Muscle of leg (tissue), 11 donors: Measurements from ENCODE around the gene PRKN. TPM values are rescaled to one million over a fixed set of nuclear protein-coding genes. Genes with fewer than 3 reads are reported as not detected.

Experiments
- DNase-seq: peaks from one replicate; pipeline ENCODE4 v3.0.0; 2013
- H3K27ac ChIP-seq: one replicate; pipeline ENCODE4 v1.5.1; 2013; ENCODE audit warnings: mild to moderate bottlenecking, low read length, control low read depth
- H3K27me3 ChIP-seq: one replicate; pipeline ENCODE4 v1.6.1; 2013; ENCODE audit warnings: low read length; ENCODE audit not compliant: control insufficient read depth, insufficient read depth
- H3K36me3 ChIP-seq: one replicate; pipeline ENCODE4 v1.6.1; 2013; ENCODE audit warnings: low read length; ENCODE audit not compliant: control insufficient read depth, insufficient read depth
- H3K4me1 ChIP-seq: one replicate; pipeline ENCODE4 v1.6.1; 2013; ENCODE audit warnings: low read length; ENCODE audit not compliant: control insufficient read depth, insufficient read depth
- H3K4me3 ChIP-seq: one replicate; pipeline ENCODE4 v1.5.1; 2013; ENCODE audit warnings: low read length, control low read depth
- H3K9me3 ChIP-seq: replicated peaks from 2 replicates; pipeline ENCODE4 v1.6.1; 2013; ENCODE audit warnings: low read depth, low read length; ENCODE audit not compliant: control insufficient read depth
- WGBS: methylation state at CpG from one replicate; pipeline ENCODE4 v1.1.5; 2013; ENCODE audit warnings: missing lambda C conversion rate; ENCODE audit not compliant: insufficient coverage; 5-methylcytosine and 5-hydroxymethylcytosine counted together
- polyA plus RNA-seq, 8 donors: library from polyadenylated mRNA; unstranded; fragments of 120-200 nt; gene quantifications; one replicate each; pipeline versions ENCODE4 v1.2.1 to v1.2.3, GENCODE V29; 2013; ENCODE audit warnings: inconsistent platforms in 1 of 8, low replicate concordance in 1 of 8; ENCODE audit not compliant: insufficient read length in 8 of 8, insufficient read depth in 1 of 8
- total RNA-seq: library from RNA; stranded (reverse); fragments of 120-200 nt; gene quantifications from one replicate; pipeline ENCODE4 v1.2.4, GENCODE V29; 2013

PRKN gene
- total and polyA plus RNA-seq, 9 donors = 2.5 to 4.7 (median 3.9) TPM

GRCh38 chr6:162448294-162448693 lies 279.3 kb downstream of the PRKN start:
- Histone ChIP-seq H3K4me3 (no peak overlapping the region), H3K27ac (no peak overlapping the region), H3K9me3 (no peaks in the 10 kb centered on the region), H3K36me3 (no peaks in the 10 kb centered on the region), H3K4me1 (no peaks in the 10 kb centered on the region), H3K27me3 (no peaks in the 10 kb centered on the region)
- DNase-seq = no peak
- 87% methylated on average over 3 of the region's 3 CpGs for WGBS

DNA sequence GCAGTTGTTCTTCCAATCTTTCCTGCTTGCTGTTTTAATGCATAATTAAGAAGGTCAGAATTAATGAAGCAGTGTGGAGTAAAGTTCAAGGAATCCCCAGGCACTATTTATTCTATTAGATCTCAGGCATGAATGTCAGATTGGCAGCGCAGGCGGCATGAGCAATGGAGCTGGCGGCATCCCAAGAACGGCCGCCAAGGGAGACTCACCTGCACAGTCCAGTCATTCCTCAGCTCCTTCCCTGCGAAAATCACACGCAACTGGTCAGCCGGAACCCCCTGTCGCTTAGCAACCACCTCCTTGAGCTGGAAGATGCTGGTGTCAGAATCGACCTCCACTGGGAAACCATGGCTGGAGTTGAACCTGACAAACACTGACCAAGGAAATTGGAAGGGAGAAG lies 284.5 kb downstream of the PRKN start:
- Histone ChIP-seq H3K36me3 (no peaks in the 10 kb centered on the region), H3K9me3 (no peaks in the 10 kb centered on the region), H3K27ac (no peak overlapping the region), H3K4me1 (no peaks in the 10 kb centered on the region), H3K27me3 (no peaks in the 10 kb centered on the region), H3K4me3 (no peak overlapping the region)
- DNase-seq = no peak
- WGBS = 73% methylated on average over 10 of the region's 10 CpGs

GRCh38 chr6:162442687-162443086 lies 284.9 kb downstream of the PRKN start:
- Histone ChIP-seq H3K4me3 (no peak overlapping the region), H3K9me3 (peaks cover under 1% of the 10 kb centered on the region), H3K4me1 (no peaks in the 10 kb centered on the region), H3K27me3 (no peaks in the 10 kb centered on the region), H3K36me3 (no peaks in the 10 kb centered on the region), H3K27ac (no peak overlapping the region)
- no CpG with 5 or more reads among the region's 6 CpGs for WGBS
- peak; percentile 33 for DNase-seq

DNA sequence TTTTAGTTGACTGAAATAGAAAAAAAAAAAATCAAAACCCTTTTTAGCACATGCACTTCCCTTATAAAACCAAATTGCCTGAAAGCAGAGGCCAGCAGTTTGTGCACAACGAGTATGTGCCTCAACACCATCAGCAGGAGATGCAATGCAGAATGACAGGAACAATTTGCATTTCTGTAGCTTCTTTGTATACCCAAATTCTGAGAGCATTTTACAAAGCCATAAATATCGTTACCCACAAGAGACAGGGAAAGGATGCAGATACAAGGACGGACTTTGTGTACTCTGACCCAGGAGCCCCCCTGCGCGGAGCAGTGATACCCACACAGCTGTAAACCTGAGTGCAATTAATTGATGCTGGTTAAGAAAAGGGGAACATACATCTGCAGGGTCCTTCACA lies 285.6 kb downstream of the PRKN start:
- H3K36me3 ChIP-seq = no peaks in the 10 kb centered on the region
- 74% methylated on average over 3 of the region's 5 CpGs for WGBS

DNA sequence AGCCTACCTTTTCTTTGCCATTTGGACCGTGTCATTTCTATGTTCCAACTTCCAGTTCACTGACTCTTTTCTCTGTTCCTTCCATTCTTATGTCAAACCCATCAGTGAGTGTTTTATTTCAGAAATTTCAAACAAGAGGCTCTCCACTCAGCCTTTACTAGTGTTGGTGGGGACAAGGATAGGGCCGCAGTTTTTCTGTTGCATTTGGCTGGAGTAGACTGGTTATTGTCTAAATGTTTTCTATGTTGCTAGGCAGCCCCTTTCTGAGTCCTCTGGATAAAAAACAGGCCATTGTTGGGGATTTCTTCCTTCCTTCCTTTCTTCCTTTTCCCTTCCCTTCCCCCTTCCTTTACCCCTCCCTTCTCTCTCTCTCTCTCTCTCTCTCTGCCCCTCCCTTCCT lies 288.6 kb downstream of the PRKN start:
- Histone ChIP-seq H3K9me3 (peaks cover 4% of the 10 kb centered on the region), H3K4me3 (no peak overlapping the region), H3K36me3 (no peaks in the 10 kb centered on the region), H3K27ac (no peak overlapping the region), H3K27me3 (no peaks in the 10 kb centered on the region), H3K4me1 (no peaks in the 10 kb centered on the region)
- DNase-seq = peak; percentile 16
- no CpG with 5 or more reads among the region's 2 CpGs for WGBS

More for the DNA sequence above, 285.6 kb downstream of the PRKN start:
- Histone ChIP-seq H3K4me1 (no peaks in the 10 kb centered on the region), H3K4me3 (no peak overlapping the region), H3K9me3 (peaks cover 4% of the 10 kb centered on the region), H3K27me3 (no peaks in the 10 kb centered on the region), H3K27ac (no peak overlapping the region)
- no peak for DNase-seq

- no peak for DNase-seq
- no peaks in the 10 kb centered on the region for H3K4me1 ChIP-seq
- H3K27ac ChIP-seq = no peak overlapping the region
- H3K9me3 ChIP-seq = peaks cover 4% of the 10 kb centered on the region
- H3K27me3 ChIP-seq = no peaks in the 10 kb centered on the region
- no peaks in the 10 kb centered on the region for H3K36me3 ChIP-seq
- no peak overlapping the region for H3K4me3 ChIP-seq
Measured at GRCh38 chr6:162435071-162435470, 292.5 kb downstream of the PRKN start.

DNA sequence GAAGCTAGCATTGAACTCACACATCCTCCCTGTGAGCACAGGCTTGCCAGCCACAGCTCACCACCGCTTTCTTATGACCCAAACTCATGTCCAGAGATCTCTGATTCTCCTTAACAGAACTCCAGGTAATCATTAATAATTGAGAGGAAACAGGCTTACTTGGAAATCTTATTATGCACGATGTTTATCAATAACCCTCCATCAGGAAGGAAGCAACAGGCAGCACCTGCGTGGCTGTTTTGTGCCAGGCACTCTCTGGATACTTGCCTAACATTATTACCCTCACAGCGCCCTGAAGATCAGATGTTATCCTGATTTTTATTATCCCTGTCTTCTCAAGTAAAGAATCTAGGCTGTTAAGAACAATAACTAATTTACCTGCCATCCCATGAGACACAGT lies 306.6 kb downstream of the PRKN start:
- H3K4me1 ChIP-seq = peaks cover 3% of the 10 kb centered on the region
- 80% methylated on average over 2 of the region's 4 CpGs for WGBS
- no peaks in the 10 kb centered on the region for H3K9me3 ChIP-seq
- no peak for DNase-seq
- no peak overlapping the region for H3K27ac ChIP-seq
- H3K27me3 ChIP-seq = no peaks in the 10 kb centered on the region
- H3K4me3 ChIP-seq = no peak overlapping the region
- no peaks in the 10 kb centered on the region for H3K36me3 ChIP-seq

DNA sequence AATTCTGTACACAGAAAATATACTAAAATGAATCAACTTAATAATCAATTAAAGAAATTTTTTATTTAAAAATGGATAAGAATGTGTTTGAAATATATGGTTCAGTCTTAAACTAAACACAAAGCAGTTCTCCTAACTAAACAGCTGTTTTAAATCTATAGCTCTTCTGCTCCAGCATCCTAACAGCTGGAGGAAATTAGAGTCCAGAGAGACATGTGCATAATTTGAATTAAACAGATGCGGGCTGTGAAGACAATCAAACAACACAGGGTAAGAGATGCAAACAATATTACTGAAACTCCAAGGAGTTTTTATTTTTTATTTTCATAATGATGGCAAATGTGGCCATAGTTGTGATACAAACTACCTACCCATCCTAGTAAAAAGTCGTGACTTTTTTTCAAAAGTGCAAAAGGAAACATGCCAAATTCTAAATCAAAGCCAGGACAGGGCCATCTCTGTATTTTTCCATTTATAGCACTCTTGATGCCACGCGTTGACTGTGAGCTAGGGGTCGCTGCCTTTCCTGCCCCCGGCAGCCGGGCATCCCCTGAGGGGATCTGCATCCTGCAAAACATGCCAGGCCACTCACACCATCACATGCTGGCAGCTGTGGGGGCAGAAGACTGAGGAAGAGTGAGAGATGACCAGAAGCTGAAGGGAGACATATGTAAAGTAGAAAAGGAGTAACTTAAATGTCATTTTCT lies 310.6 kb downstream of the PRKN start:
- DNase-seq = peak; percentile 94
- peaks cover 3% of the 10 kb centered on the region for H3K4me1 ChIP-seq
- no peaks in the 10 kb centered on the region for H3K27me3 ChIP-seq
- no peaks in the 10 kb centered on the region for H3K9me3 ChIP-seq
- peak overlapping the region; percentile 38 for H3K27ac ChIP-seq
- no peak overlapping the region for H3K4me3 ChIP-seq
- no peaks in the 10 kb centered on the region for H3K36me3 ChIP-seq
- WGBS = 10% methylated on average over 2 of the region's 7 CpGs

DNA sequence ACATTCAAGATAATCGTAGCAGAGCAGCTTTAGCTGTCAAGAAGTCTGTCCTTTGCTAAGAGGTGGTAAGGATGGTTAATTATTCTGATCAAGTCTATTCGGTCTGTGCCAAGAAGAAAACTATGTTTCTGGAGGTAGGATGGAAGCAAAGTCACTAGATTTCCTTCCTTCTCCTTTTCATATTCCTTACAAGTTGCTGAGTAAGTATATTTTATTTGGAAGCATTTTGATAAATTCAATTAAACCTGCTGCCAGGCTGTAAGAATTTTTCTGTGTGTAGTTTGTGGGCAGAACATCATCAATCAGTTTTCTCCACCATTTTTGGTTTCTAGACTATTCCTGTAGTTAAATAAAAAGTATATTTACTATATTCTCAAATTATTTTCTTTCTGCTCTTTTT lies 311.3 kb downstream of the PRKN start:
- Histone ChIP-seq H3K9me3 (no peaks in the 10 kb centered on the region), H3K36me3 (no peaks in the 10 kb centered on the region), H3K27ac (no peak overlapping the region), H3K4me3 (no peak overlapping the region), H3K27me3 (no peaks in the 10 kb centered on the region), H3K4me1 (peaks cover 3% of the 10 kb centered on the region)
- WGBS = no CpG with 5 or more reads among the region's 2 CpGs
- no peak for DNase-seq

DNA sequence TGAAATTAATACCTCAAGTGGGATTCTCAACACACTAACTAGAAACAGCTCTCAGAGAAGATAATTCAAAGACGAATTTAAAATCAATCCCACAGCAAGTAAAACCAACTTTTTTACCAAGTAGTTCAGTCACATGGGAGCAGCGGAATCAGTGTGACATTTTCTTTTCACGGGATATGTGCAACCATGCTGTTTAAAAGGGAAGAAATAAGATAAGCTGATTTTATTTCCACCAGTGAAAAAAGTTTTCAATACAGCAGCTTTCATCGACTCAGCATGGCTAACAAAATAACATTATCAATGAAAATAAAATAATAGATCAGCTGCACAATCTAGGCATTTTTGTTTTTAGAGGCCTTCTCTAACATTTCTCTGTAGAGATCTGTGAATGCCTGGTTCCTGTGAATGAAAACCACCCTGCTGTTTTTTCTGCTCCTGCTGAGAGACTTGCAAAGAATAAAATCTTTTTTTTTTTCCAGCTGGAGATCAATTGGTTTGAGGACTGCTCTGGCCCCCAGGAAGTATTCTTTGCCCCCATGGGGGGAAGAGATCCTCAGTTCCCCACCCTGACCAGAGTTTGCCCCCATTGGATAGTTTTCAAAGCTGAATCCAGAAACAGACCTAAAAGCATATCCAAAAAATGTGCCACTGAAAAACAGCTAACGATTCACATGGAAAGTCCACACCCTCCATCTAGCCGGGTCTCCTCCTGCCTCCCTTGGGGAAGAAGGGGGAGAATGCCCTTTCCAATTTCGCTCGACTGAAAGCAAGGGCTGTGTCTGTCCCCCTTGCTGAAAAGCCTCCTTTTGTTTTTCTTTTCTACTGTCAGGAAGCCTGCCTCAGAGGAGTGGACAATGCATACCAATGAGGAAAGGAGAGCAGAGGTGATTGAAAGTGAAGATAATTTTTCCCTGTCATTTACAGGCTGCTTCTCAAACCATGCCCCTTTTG lies 317.6 kb downstream of the PRKN start:
- WGBS = no CpG with 5 or more reads among the region's 8 CpGs
- H3K9me3 ChIP-seq = no peaks in the 10 kb centered on the region
- no peak for DNase-seq
- no peaks in the 10 kb centered on the region for H3K36me3 ChIP-seq
- H3K27ac ChIP-seq = peak overlapping the region; percentile 22
- H3K27me3 ChIP-seq = no peaks in the 10 kb centered on the region
- peaks cover 7% of the 10 kb centered on the region for H3K4me1 ChIP-seq
- H3K4me3 ChIP-seq = no peak overlapping the region
